Head of caudate nucleus (tissue), 42 donors: ENCODE results near the gene HSD17B3.
"Not testable (repeated sequence)": the region's sequence is repeated elsewhere in the genome, so short reads cannot be mapped to it uniquely, and the experiment has no call there.

Experiments
- DNase-seq, 42 donors: peaks; one replicate each; pipeline versions ENCODE4 v3.0.0 to v3.0.0-alpha.2; 2020 to 2021; ENCODE audit warnings: mixed read lengths in 7 of 42
- intact Hi-C: fragments of 100-400 bp; cut with DNase I; formaldehyde crosslinking; loops from one replicate; pipeline ENCODE4 v1.15.0; 2022

Gene HSD17B3

DNA sequence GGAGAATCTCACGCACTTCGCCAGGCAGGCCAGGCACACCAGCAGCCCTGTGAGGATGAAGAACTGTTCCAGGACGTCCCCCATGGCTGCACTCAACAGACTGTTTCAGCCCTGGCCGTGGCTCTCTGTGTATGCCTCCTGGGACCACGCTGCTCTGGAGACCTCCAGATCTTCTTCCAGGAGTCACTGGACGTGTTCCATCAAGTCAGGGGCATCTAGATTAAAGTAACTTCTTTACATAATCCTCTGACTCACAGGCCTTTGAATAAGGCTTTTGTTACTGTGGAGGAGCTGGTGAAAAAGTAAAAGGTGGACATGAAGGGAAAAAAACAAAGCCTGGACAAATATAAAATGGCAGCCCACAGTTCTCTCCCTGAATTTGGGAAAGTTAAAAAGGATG, at the start of gene HSD17B3:
Gene HSD17B3, minus strand, starts transcription at position 156 of the 400 bp plus-strand sequence. Its CDS starts 72 bp downstream, at position 84.
- DNase-seq: no peak
- intact Hi-C loops: no loop called here

DNA sequence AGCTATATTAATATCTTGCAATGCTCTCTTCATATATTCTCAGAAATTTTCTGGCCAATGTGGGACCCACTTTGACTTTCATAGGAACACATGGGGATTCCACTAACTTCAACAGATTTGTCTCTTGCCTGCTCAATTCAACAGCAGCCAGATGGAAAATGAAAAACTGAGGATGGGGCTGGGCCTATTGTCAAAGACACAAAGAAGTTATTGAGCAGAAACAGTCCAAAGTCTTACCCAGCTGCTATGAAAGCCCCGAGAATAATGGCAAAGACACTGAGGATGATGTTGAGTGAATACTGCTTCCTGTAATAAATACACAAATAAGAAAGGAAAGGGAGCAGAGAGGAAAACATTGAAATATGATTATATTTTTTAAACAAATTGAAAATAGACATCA, 48.9 kb upstream of the HSD17B3 start:
- peak in 30 of 42 donors; percentile 18 to 84 (median 59) for DNase-seq
- intact Hi-C loops: no loop called here

DNA sequence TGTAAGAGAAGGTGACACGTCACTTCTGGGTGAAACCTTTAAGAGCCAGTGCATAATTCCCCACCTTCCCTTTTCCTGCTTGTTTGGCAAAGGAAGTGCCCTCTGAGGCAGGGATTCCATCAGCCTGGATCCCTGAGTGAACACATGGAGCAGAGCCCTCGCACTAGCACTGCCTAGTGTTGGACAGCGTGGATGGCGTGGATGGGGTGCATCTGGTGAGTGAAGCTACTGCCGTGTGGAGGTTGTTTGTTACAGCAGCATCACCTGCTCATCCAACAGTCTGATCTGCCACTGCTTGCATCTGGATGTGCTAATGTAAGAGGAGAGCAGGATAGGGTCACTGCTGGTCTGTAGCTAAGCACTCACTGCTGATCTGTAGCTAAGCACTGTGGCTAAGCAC, 46.3 kb upstream of the HSD17B3 start:
- no peak for DNase-seq
- intact Hi-C loops: loop anchor here (10.0 kb wide), 1 partner anchor 67 kb away; the partner anchor contains the start of gene ZNF367

DNA sequence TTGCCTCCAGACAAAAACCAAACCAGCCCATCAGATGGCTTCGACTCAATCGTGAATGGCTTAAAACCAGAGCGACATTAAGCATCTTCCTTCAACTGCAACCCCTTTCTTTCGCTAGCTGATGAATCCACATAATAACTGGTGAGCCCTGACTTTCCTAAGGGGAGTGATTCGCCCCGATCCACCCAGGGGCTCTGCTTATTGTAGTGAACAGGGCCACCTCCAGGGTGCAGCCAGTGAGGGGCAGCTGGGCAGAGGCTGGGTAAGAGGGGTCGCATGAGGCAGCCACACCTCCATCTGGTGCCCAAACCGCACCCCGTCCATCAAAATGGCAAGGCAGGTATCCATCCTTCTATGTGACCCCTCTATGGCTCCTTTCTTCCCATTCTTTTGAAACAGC, 43.6 kb upstream of the HSD17B3 start:
- peak in 1 of 42 donors; percentile 16 for DNase-seq
- intact Hi-C loops: loop anchor here (10.0 kb wide), 1 partner anchor 69 kb away; the partner anchor contains the start of gene ZNF367

DNA sequence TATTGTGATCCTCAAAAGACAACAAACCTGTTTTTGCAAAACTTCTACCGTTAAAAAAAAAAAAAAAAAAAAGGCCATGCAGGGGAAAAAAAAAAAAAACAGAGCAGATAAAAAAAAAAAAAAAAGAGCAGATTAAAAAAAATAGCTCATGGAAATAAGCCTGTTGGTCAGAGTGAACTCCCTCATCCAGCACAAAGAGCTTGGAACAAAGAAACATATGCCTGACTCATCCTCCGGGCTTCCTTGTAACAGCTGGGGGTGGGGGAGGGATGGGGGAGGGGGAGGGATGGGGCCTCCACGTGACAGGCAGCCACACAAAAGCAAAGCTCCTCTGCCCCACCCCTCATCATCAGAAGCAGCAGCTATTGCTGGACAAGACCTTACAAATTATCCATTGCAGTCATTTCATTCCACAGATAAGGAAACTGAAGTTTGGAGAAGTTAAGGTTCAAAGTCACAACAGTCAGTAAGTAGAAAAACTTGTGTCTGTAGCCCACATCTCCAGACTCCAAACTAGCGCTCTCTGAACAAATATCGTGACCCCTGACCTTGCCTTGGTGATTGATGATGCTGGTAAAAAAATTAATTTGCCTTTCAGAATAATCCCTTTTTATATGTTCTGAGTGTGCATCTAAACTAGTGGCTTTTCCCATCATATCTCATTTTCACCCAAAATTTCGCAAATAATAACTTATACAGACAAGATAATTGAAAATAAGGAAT, 42.6 kb upstream of the HSD17B3 start:
- DNase-seq: peak in 41 of 42 donors; percentile 10 to 84 (median 58)
- intact Hi-C loops: loop anchor here (10.0 kb wide), 1 partner anchor 70 kb away; the partner anchor contains the start of gene ZNF367

DNA sequence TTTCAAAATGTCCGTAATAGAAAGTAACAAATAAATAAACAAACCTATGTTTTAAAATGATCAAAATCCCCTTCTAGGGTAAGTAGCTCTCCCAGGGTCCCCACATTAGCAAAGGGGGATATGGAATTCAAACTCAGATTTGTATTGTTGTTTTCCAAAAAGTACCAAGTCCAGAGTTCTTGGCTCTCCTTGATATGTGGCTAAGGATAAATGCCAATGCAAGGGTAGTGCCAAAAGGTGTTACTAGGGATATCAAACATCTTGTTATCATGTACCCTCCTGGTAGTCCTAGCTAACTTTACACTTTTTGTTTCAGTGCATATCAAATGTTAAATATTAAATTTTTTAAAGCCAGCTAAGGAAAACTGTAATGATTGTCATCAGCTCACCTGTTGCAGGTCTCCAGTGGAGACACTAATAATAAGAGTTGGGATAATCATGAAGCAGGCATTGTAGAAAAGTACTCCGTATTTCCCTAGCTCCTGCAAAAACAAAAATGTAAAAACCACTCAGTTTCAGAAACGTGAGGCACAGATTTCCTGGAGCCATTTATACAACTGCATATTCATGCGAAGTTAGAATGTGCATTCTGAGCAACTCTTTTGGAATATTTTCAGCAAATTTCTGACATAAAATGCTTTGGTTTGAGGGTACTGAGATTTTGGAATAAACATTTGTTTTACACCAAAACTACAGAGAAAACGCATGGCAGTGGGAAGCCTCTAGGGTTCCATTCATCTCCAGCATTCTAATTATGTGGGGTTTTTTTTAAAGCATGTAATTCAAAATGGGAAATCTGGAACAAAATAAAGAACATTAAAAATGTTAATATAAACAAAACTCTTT, 41.8 kb upstream of the HSD17B3 start:
- no peak for DNase-seq
- intact Hi-C loops: loop anchor here (10.0 kb wide), 1 partner anchor 71 kb away; the partner anchor contains the start of gene ZNF367

DNA sequence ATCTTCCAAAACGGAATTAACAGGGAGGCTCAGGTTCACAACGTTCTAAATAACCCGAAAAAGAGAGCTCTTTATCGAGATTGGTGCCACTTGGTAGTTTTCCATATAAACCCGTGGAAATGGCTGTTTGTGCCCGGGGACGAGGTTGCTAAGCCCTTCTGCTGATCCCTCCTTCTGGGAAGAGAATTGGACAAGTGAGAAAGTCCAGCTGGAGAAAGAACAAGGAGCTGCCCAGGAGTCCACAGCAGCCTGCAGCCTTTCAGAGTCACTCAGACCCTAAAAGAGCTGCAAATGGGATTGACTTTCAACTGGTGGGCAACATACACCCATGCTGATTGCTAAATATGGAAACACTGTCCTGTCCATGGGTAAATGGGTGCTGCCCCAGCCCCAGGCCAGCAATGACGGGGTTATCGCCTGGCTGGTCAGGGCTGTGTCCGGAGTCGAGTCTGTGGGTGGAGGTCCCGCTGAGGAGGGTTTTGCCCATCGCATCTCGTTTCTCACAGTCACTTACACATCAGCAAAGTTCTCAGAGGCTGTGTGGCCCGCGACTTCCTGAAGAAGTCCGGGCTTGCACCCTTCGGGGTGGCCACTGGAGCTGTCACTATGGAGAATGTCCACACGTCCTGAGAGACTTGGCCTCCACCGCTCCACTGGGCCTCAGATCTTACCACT, 40.7 kb upstream of the HSD17B3 start:
- intact Hi-C loops: loop anchor here (10.0 kb wide), 1 partner anchor 72 kb away; the partner anchor contains the start of gene ZNF367

DNA sequence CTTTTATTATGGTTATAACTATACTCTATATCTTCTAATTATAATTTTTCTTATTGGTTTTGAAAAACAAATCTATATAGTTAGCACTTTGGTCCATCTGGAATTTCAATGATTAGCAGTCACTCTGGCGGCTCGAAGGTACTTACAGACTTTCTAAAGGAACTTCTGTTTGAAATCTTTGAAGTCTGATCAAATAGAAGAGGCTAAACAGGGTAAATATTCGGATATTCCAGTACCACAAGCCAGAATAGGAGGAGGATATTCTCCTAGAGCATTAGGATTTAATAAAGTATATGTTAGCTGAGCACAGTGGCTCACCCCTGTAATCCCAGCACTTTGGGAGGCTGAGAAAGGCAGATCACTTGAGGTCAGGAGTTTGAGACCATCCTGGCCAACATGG, 38.7 kb upstream of the HSD17B3 start:
- DNase-seq: no peak
- intact Hi-C loops: loop anchor here (10.0 kb wide), 1 partner anchor 74 kb away; the partner anchor contains the start of gene ZNF367

More for the DNA sequence above, 40.7 kb upstream of the HSD17B3 start:
- DNase-seq: peak in 2 of 42 donors; percentile 26 to 42

DNA sequence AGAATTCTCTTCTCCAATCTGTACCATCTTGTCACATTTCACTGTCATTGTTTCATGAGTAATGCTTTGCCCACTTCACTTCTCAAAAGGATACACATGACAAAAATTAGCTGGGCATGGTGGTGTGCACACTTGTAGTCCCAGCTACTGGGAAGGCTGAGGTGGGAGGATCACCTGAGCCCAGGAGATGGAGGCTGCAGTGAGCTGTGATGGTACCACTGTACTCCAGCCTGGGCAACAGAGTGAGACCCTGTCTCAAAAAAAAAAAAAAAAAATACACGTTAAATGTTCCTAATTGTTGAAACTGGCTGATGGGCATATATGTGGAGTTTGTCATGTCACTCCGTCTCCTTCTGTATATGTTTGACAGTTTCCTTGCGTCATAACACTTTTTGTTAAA, 36.3 kb upstream of the HSD17B3 start:
- DNase-seq: no peak
- intact Hi-C loops: no loop called here

DNA sequence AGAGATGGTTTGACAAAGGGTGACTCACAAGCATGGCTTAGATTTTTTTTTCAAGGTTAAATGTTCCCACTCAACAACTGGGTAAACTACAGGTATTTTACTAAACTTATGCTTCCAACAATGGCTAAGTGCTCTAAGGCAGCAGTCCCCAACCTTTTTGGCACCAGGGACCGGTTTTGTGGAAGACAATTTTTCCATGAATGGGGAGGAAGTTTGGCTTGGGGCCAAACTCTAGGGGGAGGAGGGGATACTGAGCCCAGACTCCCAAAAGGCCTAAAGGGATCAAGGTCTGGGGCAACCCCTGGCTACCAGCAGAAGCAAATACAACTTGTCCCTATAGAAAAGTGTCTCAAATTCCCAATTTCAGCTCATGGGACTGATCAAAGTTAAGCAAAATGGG, 32.0 kb upstream of the HSD17B3 start:
- no peak for DNase-seq

DNA sequence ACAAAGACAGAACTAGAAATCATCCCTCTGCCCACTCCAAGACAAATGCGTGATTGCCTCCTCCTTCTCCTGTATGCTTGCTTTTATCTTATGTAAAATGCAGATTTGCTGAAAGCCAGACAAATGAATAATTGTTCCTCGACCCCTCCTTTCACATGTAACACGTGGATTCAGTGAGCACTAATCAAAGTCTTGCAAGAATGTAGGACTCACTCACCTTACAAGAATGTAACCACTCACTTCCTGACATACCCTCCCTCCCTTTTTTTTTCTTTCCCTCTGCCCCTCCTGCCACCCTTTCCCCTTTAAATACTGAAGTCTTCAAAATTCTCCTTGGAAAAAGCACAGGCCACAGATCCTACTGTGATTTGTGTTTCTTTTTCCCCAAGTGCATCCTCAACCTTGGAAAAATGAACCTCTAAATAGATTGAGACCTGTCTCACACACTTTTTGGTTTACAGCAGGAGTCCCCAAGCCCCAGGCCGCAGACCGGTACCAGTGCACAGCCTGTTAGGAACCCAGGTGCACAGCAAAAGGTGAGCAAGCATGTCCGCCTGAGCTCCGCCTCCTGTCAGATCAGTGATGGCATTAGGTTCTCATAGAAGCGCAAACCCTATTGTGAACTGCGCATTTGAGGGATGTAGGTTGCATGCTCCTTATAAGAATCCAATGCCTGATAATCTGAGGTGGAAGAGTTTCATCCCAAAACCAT, 29.4 kb upstream of the HSD17B3 start:
- no peak for DNase-seq
- intact Hi-C loops: no loop called here

More for the DNA sequence above, 32.0 kb upstream of the HSD17B3 start:
- intact Hi-C loops: no loop called here

DNA sequence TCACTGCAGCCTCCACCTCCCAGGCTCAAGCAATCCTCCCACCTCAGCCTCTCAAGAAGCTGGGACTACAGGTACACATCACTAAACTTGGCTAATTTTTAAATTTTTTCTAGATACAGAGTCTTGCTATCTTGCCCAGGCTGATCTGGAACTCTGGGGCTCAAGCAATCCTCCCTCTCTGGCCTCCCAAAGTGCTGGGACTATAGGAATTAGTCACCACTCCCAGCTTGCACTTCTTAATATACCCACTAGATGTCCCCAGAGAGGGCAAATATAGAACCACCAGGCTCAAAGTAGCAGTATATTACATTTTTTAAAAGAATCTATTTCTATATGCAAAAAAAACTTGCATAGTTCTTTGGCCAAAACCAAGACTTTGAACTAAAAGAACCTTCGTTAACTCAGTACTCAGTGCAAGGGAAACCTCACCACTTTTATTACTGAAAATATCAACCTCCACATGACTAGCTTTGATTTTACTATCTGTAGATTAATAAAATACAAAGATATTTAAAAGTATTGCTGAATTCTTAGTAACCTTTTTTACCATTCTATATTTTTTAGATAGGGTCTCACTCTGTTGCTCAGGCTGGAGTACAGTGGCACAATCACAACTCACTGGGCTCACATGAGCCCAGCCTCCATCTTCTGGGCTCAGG, 25.8 kb upstream of the HSD17B3 start:
- DNase-seq: peak in 26 of 42 donors; percentile 21 to 85 (median 54)
- intact Hi-C loops: no loop called here

DNA sequence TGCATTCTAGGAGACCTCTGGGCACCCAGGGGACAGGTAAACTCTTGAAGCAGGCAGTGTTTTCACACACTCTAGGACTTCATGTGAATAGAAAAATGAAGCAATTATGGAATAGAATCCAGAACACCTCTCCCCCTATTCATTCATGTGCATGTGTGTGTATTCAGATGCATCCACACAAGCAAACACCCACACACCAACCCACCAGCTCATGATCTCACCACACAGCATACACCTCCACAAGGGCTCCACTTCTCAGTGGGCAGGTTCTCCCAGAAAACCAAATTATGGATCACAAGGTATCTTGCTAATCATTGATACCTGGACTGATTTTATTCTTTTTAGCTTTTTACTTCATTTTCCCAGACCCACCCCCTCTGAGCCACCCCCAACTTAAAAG, 21.2 kb upstream of the HSD17B3 start:
- intact Hi-C loops: no loop called here
- DNase-seq: no peak

DNA sequence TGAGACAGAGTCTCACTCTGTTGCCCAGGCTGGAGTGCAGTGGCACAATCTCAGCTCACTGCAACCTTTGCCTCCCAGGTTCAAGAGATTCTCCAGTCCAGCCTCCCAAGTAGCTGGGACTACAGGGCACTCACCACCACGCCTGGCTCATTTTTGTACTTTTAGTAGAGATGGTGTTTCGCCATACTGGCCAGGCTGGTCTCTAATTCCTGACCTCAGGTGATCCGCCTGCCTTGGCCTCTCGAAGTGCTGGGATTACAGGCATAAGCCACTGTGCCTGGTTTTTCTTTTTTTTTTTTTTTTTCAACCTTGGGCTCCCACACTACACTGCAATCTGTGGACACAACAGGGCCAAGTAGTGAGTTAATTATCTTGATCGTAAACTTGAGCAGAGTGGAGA, 20.8 kb upstream of the HSD17B3 start:
- intact Hi-C loops, DNase-seq: not testable (repeated sequence)

DNA sequence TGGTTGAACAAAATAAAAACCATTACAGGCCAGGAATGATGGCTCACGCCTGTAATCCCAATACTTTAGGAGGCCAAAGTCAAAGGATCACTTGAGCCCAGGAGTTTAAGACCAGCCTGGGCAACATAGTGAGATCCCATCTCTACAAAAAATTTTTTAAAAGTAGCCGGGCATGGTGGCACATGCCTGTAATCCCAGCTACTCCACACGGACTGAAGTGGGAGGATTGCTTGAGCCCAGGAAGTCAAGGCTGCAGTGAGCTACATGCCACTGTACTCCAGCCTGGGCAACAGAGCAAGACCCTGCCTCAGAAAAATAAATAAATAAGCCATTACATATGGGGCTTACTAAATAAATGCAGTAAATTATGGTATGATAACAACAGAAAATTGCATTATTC, 20.2 kb upstream of the HSD17B3 start:
- intact Hi-C loops, DNase-seq: not testable (repeated sequence)

DNA sequence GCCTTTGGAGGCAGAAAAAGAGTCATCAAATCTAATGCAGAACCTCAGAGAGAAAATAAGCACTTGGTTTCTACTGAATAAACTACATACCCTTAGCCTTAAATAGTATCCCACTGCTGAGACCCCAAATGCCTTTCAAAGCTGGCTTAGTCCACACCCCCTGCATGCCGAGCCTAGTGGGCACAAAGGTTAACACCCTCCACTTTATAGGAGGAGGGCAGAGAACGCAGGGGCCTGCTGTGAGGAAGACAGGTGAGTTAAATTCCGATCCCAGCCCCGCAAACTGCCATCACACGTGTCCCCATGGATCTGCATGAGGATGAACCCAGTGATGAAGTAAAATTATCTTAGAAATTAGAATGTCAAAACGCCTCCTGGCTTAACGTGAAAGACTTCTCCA, 19.5 kb upstream of the HSD17B3 start:
- intact Hi-C loops: no loop called here
- DNase-seq: no peak

DNA sequence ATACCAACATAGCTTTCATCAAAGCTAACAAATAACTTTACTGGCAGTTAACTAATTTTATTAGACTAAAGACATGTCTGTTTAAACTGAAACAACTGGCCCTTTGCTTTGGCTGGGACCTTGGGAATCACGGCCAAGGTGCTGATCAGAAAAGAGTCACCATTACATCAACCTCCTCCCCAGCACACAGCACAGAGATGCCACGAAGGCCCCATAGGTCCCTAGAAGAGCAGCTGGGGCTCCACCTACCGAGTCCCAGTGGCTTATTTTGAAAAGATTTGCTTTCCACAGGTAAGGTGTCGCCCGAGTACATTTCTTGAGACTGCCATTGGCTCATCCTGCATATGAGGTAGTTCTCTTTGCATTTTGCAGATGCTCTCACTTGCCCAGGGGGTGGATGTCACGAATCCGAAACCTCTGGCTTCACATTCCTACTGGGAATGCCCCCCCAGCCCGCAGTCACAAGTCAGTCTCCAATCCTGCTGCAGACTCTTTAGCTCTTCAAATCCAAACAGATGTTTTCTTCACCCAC, 18.8 kb upstream of the HSD17B3 start:
- intact Hi-C loops: no loop called here
- no peak for DNase-seq
